Stimulated activated effector memory CD8-positive, alpha-beta T cell treated with anti-CD3 and anti-CD28 coated beads, Interleukin-12 subunit alpha, Interleukin-12 subunit beta, amount 100 ng/mL, for 72 hours (primary cell): Measurements from ENCODE around the gene TNFSF18.
"Not testable (repeated sequence)": the region's sequence is repeated elsewhere in the genome, so short reads cannot be mapped to it uniquely, and the experiment has no call there.

Experiments used
- ATAC-seq: fragments of 150-1000 bp; cut with Tn5 transposase; 2 replicates; pipeline ENCODE4 v1.10.0; 2021
- DNase-seq, 2 donors: peaks; one replicate each; pipeline ENCODE4 v3.0.0; 2021 to 2022; ENCODE audit warnings: low spot score in 2 of 2
- H3K27ac Mint-ChIP-seq: one replicate; pipeline ENCODE4 v1.8.0; 2022; ENCODE audit warnings: mild to moderate bottlenecking, mixed read lengths
- H3K36me3 Mint-ChIP-seq: one replicate; pipeline ENCODE4 v1.8.0; 2022; ENCODE audit warnings: mild to moderate bottlenecking, mixed read lengths
- H3K4me1 Mint-ChIP-seq: one replicate; pipeline ENCODE4 v1.8.0; 2022; ENCODE audit warnings: mixed read lengths
- H3K4me3 Mint-ChIP-seq: one replicate; pipeline ENCODE4 v1.8.0; 2022; ENCODE audit warnings: mild to moderate bottlenecking, mixed read lengths
- H3K9me3 Mint-ChIP-seq: one replicate; pipeline ENCODE4 v1.8.0; 2022; ENCODE audit warnings: mixed read lengths

TNFSF18 gene, protein sequence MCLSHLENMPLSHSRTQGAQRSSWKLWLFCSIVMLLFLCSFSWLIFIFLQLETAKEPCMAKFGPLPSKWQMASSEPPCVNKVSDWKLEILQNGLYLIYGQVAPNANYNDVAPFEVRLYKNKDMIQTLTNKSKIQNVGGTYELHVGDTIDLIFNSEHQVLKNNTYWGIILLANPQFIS

GRCh38 chr1:173050865-173051264 is at the start of gene TNFSF18:
TNFSF18 (minus strand) TSS chr1:173050941; CDS start chr1:173050896, 45 bp downstream.
- no peak for ATAC-seq
- Mint-ChIP-seq H3K27ac (no peak within 1 kb of the TSS), H3K4me3 (no peak within 1 kb of the TSS), H3K36me3 (no peaks in the 10 kb centered on the region), H3K9me3 (no peaks in the 10 kb centered on the region), H3K4me1 (no peaks in the 10 kb centered on the region)
- DNase-seq: no peak

DNA sequence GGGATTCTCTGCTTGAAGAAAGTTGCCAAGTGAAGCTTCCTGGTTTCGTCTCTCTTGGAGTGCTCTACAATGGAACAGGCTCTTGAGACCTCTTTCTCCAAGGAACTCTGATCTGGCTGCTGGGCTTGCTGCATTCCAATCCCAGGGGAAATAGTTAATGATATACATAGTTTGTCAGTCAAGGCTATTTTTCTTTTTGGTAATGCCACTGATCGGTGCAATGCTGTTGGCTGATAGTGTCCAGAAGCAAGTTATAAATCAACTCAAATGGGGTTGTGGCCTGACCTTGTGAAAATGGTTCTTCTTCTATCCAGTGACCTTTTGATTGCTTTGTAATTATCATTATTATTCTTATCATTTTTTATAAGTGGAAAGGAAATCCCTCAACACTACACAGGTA is 48.4 kb upstream of the TNFSF18 start:
- ATAC-seq (no peak), DNase-seq (no peak)
- Mint-ChIP-seq H3K4me3 (no peak overlapping the region), H3K36me3 (no peaks in the 10 kb centered on the region), H3K9me3 (no peaks in the 10 kb centered on the region), H3K4me1 (no peaks in the 10 kb centered on the region), H3K27ac (no peak overlapping the region)

- H3K4me3 Mint-ChIP-seq: no peak overlapping the region
- H3K9me3 Mint-ChIP-seq: no peaks in the 10 kb centered on the region
- no peaks in the 10 kb centered on the region for H3K36me3 Mint-ChIP-seq
- ATAC-seq (no peak), DNase-seq (no peak)
- H3K4me1 Mint-ChIP-seq: no peaks in the 10 kb centered on the region
- H3K27ac Mint-ChIP-seq: no peak overlapping the region
Observed at GRCh38 chr1:173098117-173098516, 47.4 kb upstream of the TNFSF18 start.

DNA sequence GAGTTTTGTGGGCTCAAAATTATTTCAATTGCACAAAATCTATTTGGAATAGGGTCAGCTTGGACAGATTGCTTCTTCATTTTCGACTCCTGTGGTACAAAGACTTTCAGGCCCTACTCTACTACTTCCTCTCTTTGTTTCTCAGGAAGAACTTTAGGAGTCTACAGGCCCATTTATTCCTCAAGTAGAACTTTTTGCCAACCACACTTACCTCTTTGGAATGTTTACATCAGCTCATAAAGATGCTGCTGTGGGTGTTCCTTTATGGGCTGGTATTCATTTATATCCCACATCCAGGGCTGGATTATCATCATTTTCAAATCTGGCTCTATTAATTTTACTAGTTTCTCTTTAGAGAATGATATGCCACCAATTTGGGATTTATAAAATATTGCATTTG is 46.3 kb upstream of the TNFSF18 start:
- no peaks in the 10 kb centered on the region for H3K9me3 Mint-ChIP-seq
- ATAC-seq (no peak), DNase-seq (no peak)
- H3K36me3 Mint-ChIP-seq: no peaks in the 10 kb centered on the region
- no peak overlapping the region for H3K27ac Mint-ChIP-seq
- H3K4me3 Mint-ChIP-seq: no peak overlapping the region
- no peaks in the 10 kb centered on the region for H3K4me1 Mint-ChIP-seq

GRCh38 chr1:173095632-173096031 is 44.9 kb upstream of the TNFSF18 start:
- H3K4me3 Mint-ChIP-seq: no peak overlapping the region
- DNase-seq (no peak), ATAC-seq (peak; percentile 71)
- no peaks in the 10 kb centered on the region for H3K9me3 Mint-ChIP-seq
- no peak overlapping the region for H3K27ac Mint-ChIP-seq
- H3K4me1 Mint-ChIP-seq: no peaks in the 10 kb centered on the region
- no peaks in the 10 kb centered on the region for H3K36me3 Mint-ChIP-seq

DNA sequence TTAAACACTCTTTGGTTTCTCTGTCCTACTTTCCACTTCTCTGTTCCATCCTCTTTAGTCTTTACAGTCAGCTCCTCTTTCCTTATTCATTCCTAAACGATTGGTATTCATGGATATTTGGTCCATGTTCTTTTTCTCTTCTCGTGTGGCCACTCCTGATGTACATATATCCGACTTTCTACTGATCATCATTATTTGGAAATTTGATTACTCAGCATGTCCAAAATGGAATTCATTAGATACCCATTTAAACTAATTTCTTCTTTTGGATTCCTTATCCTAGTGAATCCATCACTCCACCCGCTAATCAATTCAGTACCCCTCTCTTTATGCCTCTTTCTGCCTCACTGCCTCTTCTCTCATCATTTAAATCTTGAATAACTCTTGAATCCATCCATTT is 43.8 kb upstream of the TNFSF18 start:
- Mint-ChIP-seq H3K4me1 (no peaks in the 10 kb centered on the region), H3K27ac (no peak overlapping the region), H3K9me3 (no peaks in the 10 kb centered on the region), H3K4me3 (no peak overlapping the region), H3K36me3 (no peaks in the 10 kb centered on the region)
- ATAC-seq (no peak), DNase-seq (no peak)

DNA sequence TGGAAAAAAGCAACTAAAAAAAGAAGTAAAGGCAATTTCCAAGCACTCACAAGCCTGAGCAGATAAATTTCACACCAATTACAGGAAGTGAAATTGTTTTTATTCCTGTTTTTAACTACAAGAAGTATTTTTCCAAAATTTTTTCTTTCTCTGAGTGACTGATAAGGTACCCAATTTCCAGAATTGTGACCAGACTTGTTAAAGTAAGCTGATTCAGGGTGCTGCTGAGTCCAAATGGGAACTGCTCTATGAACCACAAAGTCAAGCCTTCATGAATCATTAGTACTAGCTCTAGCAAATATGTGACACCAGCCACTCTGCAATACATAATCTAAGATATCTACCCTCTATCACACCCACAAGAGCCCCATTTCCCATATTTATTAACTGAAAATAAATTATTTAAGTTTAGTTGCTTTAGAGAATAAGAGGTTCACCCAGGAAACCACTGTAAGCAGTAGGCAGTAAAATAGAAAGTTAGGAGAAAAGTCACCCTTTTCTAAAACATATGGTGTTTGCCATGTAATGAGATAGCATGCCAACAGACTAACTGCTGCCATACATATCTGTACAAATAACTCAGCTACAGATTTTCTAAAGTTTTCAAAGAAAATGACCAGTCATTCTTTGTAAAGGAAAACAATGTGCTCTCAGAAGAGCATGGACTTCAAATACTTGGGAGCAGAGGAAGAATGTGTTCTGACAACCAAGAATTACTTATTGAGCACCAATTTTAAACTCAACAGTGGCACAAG is 43.1 kb upstream of the TNFSF18 start:
- Mint-ChIP-seq H3K4me3 (no peak overlapping the region), H3K4me1 (no peaks in the 10 kb centered on the region), H3K36me3 (no peaks in the 10 kb centered on the region), H3K9me3 (no peaks in the 10 kb centered on the region), H3K27ac (no peak overlapping the region)
- DNase-seq (no peak), ATAC-seq (no peak)

- no peak for ATAC-seq
- H3K4me3 Mint-ChIP-seq: no peak overlapping the region
- no peaks in the 10 kb centered on the region for H3K4me1 Mint-ChIP-seq
Observed at GRCh38 chr1:173084292-173084691, 33.6 kb upstream of the TNFSF18 start.

DNA sequence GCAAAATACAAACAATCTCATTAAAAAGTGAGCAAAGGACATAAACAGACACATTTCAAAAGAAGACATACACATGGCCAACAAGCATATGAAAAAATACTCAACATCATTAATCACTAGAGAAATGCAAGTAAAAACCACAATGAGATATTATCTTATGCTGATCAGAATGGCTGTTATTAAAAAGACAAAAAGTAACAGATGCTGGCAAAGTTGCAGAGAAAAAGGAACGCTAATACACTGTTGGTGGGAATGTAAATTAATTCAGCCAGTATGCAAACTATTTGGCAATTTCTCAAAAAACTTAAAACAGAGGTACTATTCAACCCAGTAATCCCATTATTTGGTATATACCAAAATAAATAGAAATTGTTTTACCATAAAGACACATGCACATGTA is 32.2 kb upstream of the TNFSF18 start:
- H3K4me3 Mint-ChIP-seq: no peak overlapping the region
- no peaks in the 10 kb centered on the region for H3K4me1 Mint-ChIP-seq
- H3K9me3 Mint-ChIP-seq: no peaks in the 10 kb centered on the region
- no peak overlapping the region for H3K27ac Mint-ChIP-seq
- ATAC-seq (no peak), DNase-seq (no peak)
- no peaks in the 10 kb centered on the region for H3K36me3 Mint-ChIP-seq

More at GRCh38 chr1:173084292-173084691, 33.6 kb upstream of the TNFSF18 start:
- Mint-ChIP-seq H3K27ac (no peak overlapping the region), H3K36me3 (no peaks in the 10 kb centered on the region), H3K9me3 (no peaks in the 10 kb centered on the region)
- no peak for DNase-seq

DNA sequence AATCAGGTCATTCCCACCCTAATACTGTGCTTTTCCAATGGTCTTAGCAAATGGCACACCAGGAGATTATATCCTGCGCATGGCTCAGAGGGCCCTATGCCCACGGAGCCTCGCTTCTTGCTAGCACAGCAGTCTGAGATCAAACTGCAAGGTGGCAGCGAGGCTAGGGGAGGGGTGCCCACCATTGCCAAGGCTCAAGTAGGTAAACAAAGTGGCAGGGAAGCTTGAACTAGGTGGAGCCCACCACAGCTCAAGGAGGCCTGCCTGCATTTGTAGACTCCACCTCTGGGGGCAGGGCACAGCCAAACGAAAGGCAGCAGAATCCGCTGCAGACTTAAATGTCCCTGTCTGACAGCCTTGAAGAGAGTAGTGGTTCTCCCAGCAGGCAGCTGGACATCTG is 23.5 kb upstream of the TNFSF18 start:
- H3K36me3 Mint-ChIP-seq, H3K9me3 Mint-ChIP-seq, DNase-seq, H3K4me1 Mint-ChIP-seq, ATAC-seq, H3K27ac Mint-ChIP-seq, H3K4me3 Mint-ChIP-seq: not testable (repeated sequence)

GRCh38 chr1:173064011-173064410 is 13.3 kb upstream of the TNFSF18 start:
- Mint-ChIP-seq H3K27ac (no peak overlapping the region), H3K36me3 (no peaks in the 10 kb centered on the region), H3K9me3 (no peaks in the 10 kb centered on the region), H3K4me1 (no peaks in the 10 kb centered on the region), H3K4me3 (no peak overlapping the region)
- DNase-seq: no peak
- no peak for ATAC-seq

DNA sequence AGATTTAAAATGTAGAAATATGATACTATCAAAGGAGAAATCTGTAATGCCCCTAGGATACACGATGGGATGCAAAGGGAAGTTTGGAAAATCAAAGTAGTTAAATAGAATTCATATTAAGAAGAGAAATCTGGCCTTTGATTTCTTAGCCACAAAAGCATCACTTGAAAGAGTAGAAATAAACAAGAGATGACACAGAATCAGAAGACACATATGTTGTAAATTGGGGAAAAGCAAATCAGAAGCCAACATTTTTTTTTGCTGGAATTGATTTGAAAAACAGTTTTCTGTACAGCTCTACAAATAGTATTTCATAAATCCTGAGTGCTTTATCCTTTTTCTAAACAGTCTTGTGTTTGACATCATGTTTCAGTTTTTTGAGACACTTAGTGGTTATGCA is 12.4 kb upstream of the TNFSF18 start:
- no peak for DNase-seq
- no peak for ATAC-seq
- Mint-ChIP-seq H3K9me3 (no peaks in the 10 kb centered on the region), H3K27ac (no peak overlapping the region), H3K4me3 (no peak overlapping the region), H3K36me3 (no peaks in the 10 kb centered on the region), H3K4me1 (no peaks in the 10 kb centered on the region)

DNA sequence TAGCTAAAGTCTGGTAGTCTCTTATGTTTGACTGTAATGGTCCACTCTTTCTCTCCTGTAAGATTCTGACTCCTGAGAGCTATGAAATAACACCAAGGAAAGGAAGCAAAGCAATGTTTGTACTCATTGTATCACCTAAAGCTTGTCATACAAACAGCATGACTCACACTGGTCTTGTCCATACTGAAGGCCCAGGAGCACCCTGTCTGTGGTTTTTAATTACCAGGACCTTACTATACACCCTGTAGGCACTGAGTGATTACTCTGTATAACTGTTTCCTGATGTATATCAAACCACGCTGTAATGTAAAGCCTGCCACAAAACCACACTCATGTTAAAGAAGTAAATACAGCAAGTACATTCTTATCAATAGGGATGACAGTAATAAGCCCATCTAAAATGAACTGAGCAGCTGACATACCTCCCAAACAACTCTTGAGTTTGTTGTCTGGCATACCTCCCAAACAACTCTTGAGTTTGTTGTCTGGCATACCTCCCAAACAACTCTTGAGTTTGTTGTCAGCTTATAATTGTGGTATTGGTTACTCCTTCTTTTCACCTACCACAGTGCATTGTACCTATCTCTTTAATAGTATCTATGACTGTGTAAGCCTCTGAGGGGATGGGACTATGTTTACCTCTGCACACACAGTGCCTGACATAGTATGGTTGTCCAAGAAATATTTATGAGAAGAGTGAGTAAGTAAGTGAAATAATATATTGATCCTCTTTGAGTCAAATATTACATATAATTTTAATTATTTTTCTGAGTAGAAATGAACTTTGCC is 11.6 kb upstream of the TNFSF18 start:
- Mint-ChIP-seq H3K27ac (no peak overlapping the region), H3K4me3 (no peak overlapping the region), H3K4me1 (no peaks in the 10 kb centered on the region), H3K9me3 (no peaks in the 10 kb centered on the region), H3K36me3 (no peaks in the 10 kb centered on the region)
- DNase-seq: no peak
- ATAC-seq: peak; percentile 55

GRCh38 chr1:173058556-173058955 is 7.8 kb upstream of the TNFSF18 start:
- no peak overlapping the region for H3K27ac Mint-ChIP-seq
- H3K4me3 Mint-ChIP-seq: no peak overlapping the region
- ATAC-seq: no peak
- H3K9me3 Mint-ChIP-seq: no peaks in the 10 kb centered on the region
- no peaks in the 10 kb centered on the region for H3K36me3 Mint-ChIP-seq
- no peak for DNase-seq
- no peaks in the 10 kb centered on the region for H3K4me1 Mint-ChIP-seq

- Mint-ChIP-seq H3K4me3 (no peak overlapping the region), H3K36me3 (no peaks in the 10 kb centered on the region), H3K27ac (no peak overlapping the region), H3K9me3 (no peaks in the 10 kb centered on the region), H3K4me1 (no peaks in the 10 kb centered on the region)
- ATAC-seq (no peak), DNase-seq (no peak)
Observed at GRCh38 chr1:173057984-173058383, 7.2 kb upstream of the TNFSF18 start.

- Mint-ChIP-seq H3K4me3 (no peak overlapping the region), H3K36me3 (no peaks in the 10 kb centered on the region), H3K27ac (no peak overlapping the region), H3K9me3 (no peaks in the 10 kb centered on the region), H3K4me1 (no peaks in the 10 kb centered on the region)
- ATAC-seq (no peak), DNase-seq (no peak)
Observed at GRCh38 chr1:173056365-173056764, 5.6 kb upstream of the TNFSF18 start.
